ENCODE results near the gene ALLC.

DNA sequence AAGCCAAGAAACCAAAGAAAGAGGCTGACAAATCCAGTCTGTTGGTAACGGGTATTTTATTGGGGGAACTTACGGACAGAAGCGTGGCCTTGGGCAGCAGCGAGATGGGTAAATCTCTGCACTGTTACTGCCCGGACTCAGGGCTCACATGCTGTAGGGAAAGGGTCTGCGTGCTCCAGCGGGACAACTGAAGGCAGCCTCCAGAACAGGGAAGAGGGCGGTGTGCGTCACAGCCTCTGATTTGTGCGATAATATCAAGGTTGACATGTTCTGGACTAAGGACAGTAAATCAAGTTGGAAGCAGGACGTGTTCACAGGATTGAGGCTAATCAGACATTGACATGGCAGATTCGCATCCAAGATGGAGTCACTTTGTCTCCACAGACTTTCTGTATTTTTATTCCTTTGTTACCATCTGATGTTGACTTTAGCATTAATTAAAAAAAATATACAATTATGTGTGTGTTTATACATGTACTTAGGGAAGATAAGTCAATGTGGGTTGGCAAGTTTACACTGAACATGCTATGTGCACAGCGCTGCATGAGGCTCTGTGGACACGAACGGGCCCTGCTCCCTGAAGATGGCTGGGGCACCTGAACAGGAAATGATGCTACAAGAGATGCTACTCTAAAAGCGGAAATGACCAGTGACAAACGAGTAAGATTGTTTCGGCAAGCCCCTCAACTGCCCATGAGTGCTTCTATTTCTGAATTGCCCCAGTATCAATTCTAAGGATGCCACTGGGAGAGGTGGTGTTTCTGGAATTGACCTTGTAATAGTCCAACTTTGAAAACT is 22.7 kb downstream of the ALLC start:
- TF ChIP-seq, protein P1, sequence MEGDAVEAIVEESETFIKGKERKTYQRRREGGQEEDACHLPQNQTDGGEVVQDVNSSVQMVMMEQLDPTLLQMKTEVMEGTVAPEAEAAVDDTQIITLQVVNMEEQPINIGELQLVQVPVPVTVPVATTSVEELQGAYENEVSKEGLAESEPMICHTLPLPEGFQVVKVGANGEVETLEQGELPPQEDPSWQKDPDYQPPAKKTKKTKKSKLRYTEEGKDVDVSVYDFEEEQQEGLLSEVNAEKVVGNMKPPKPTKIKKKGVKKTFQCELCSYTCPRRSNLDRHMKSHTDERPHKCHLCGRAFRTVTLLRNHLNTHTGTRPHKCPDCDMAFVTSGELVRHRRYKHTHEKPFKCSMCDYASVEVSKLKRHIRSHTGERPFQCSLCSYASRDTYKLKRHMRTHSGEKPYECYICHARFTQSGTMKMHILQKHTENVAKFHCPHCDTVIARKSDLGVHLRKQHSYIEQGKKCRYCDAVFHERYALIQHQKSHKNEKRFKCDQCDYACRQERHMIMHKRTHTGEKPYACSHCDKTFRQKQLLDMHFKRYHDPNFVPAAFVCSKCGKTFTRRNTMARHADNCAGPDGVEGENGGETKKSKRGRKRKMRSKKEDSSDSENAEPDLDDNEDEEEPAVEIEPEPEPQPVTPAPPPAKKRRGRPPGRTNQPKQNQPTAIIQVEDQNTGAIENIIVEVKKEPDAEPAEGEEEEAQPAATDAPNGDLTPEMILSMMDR (IDR thresholded peaks at IDR 0.05; ENCODE audit: low read depth, low read length, poor library complexity, severe bottlenecking), result no peak
- no peak for TF ChIP-seq EZH2phosphoT487 (IDR thresholded peaks at IDR 0.05; ENCODE audit: borderline replicate concordance, low read length)
